Mesothelial cell of epicardium (in vitro differentiated cells): Measurements from ENCODE around the gene QKI. TPM values are rescaled to one million over a fixed set of nuclear protein-coding genes. Genes with fewer than 3 reads are reported as not detected.

Source experiments
- DNase-seq, 2 experiments: peaks; one replicate each; pipeline ENCODE4 v3.0.0; 2021; ENCODE audit warnings: low spot score in 2 of 2; ENCODE audit not compliant: unreplicated experiment in 2 of 2
- H3K27ac Mint-ChIP-seq: 2 replicates; pipeline ENCODE4 v1.8.0; 2021; ENCODE audit warnings: mixed read lengths
- H3K27me3 Mint-ChIP-seq: 2 replicates; pipeline ENCODE4 v1.8.0; 2021; ENCODE audit warnings: low read depth, mixed read lengths
- H3K36me3 Mint-ChIP-seq: 2 replicates; pipeline ENCODE4 v1.8.0; 2021; ENCODE audit warnings: mixed read lengths
- H3K4me1 Mint-ChIP-seq: 2 replicates; pipeline ENCODE4 v1.8.0; 2021; ENCODE audit warnings: mixed read lengths
- H3K4me3 Mint-ChIP-seq: 2 replicates; pipeline ENCODE4 v1.8.0; 2021; ENCODE audit warnings: mild to moderate bottlenecking, moderate library complexity, mixed read lengths
- H3K9me3 Mint-ChIP-seq: 2 replicates; pipeline ENCODE4 v1.8.0; 2021; ENCODE audit warnings: mixed read lengths
- total RNA-seq: library from RNA; stranded (reverse); gene quantifications from 3 replicates; pipeline ENCODE4 v1.2.1, GENCODE V29; 2021
- TF ChIP-seq, protein P1 (sequence below): fragments of 200-600 bp; sonication (generic); IDR thresholded peaks from one replicate; pipeline ENCODE4 v1.5.0; 2021; ENCODE audit warnings: antibody characterized with exemption; ENCODE audit not compliant: unreplicated experiment

Gene QKI
- total RNA-seq, 1 donor from 2014 or later = 133 TPM

GRCh38 chr6:163539101-163539762 is 124.7 kb downstream of the QKI start:
- peaks cover 4% of the 10 kb centered on the region for H3K4me1 Mint-ChIP-seq
- H3K36me3 Mint-ChIP-seq = peaks cover 22% of the 10 kb centered on the region
- no peak for DNase-seq
- TF ChIP-seq, protein P1, sequence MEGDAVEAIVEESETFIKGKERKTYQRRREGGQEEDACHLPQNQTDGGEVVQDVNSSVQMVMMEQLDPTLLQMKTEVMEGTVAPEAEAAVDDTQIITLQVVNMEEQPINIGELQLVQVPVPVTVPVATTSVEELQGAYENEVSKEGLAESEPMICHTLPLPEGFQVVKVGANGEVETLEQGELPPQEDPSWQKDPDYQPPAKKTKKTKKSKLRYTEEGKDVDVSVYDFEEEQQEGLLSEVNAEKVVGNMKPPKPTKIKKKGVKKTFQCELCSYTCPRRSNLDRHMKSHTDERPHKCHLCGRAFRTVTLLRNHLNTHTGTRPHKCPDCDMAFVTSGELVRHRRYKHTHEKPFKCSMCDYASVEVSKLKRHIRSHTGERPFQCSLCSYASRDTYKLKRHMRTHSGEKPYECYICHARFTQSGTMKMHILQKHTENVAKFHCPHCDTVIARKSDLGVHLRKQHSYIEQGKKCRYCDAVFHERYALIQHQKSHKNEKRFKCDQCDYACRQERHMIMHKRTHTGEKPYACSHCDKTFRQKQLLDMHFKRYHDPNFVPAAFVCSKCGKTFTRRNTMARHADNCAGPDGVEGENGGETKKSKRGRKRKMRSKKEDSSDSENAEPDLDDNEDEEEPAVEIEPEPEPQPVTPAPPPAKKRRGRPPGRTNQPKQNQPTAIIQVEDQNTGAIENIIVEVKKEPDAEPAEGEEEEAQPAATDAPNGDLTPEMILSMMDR = no peak
- no peaks in the 10 kb centered on the region for H3K27me3 Mint-ChIP-seq
- no peak overlapping the region for H3K4me3 Mint-ChIP-seq
- H3K27ac Mint-ChIP-seq = no peak overlapping the region
- H3K9me3 Mint-ChIP-seq = no peaks in the 10 kb centered on the region

GRCh38 chr6:163543321-163543720 is 128.8 kb downstream of the QKI start:
- peaks cover 10% of the 10 kb centered on the region for H3K36me3 Mint-ChIP-seq
- peaks cover 4% of the 10 kb centered on the region for H3K4me1 Mint-ChIP-seq
- H3K4me3 Mint-ChIP-seq = no peak overlapping the region
- DNase-seq = no peak
- H3K9me3 Mint-ChIP-seq = no peaks in the 10 kb centered on the region
- TF ChIP-seq, protein P1 = no peak
- H3K27ac Mint-ChIP-seq = no peak overlapping the region
- no peaks in the 10 kb centered on the region for H3K27me3 Mint-ChIP-seq

DNA sequence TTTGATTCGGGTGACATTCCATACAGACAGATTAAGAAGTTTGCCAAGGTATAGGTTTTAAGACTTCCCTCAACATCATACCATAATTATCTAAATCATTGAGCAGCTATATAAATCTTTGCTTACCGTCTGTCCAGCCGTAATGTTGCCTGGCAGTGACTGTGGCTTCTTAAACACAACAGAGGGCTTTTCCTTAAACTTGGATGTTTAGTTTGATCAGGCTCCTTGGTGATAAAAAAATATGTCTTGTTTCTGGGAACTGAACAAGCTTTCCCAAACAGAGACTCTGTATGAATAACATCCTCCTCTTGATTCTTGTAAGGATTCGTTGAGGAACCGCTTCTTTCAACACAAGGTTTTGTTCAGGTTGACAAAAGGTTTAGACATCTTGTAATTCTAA is 130.9 kb downstream of the QKI start:
- Mint-ChIP-seq H3K27ac (no peak overlapping the region), H3K36me3 (peaks cover 14% of the 10 kb centered on the region)

GRCh38 chr6:163547287-163547686 is 132.8 kb downstream of the QKI start:
- no peaks in the 10 kb centered on the region for H3K9me3 Mint-ChIP-seq
- no peaks in the 10 kb centered on the region for H3K4me1 Mint-ChIP-seq
- TF ChIP-seq, protein P1 = no peak
- peaks cover 23% of the 10 kb centered on the region for H3K36me3 Mint-ChIP-seq
- H3K4me3 Mint-ChIP-seq = no peak overlapping the region
- no peak overlapping the region for H3K27ac Mint-ChIP-seq
- H3K27me3 Mint-ChIP-seq = no peaks in the 10 kb centered on the region
- no peak for DNase-seq

More for the DNA sequence above, 130.9 kb downstream of the QKI start:
- Mint-ChIP-seq H3K9me3 (no peaks in the 10 kb centered on the region), H3K4me1 (peaks cover 4% of the 10 kb centered on the region), H3K27me3 (no peaks in the 10 kb centered on the region), H3K4me3 (no peak overlapping the region)
- no peak for DNase-seq
- TF ChIP-seq, protein P1 = no peak

DNA sequence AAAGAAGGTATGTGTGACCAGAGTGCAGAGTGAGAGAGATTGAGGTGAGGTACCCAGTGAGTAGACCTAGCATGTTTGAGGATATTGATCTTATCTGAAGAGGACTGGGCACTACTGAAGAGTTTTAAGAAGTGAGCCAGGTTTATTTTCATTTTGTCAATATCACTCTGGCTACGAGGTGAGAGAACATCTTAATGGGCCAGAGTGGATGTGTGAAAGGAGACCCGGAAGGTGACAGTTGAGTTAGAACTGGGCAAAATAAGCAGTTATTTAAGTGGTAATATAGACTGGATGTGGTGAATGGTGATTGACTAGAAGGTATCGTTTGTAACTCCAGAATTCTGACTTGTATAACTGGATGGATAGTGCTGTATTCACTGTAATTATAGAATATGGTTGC is 134.1 kb downstream of the QKI start:
- Mint-ChIP-seq H3K36me3 (peaks cover 29% of the 10 kb centered on the region), H3K27me3 (no peaks in the 10 kb centered on the region), H3K4me1 (no peaks in the 10 kb centered on the region), H3K4me3 (no peak overlapping the region), H3K27ac (no peak overlapping the region), H3K9me3 (no peaks in the 10 kb centered on the region)
- no peak for DNase-seq
- TF ChIP-seq, protein P1 = no peak
